ENCODE measurements around the gene STOM.
A peak's percentile ranks its signal among the peaks of the same experiment; 100 is the strongest.
"Not testable (repeated sequence)": the region's sequence is repeated elsewhere in the genome, so short reads cannot be mapped to it uniquely, and the experiment has no call there.

Gene STOM

DNA sequence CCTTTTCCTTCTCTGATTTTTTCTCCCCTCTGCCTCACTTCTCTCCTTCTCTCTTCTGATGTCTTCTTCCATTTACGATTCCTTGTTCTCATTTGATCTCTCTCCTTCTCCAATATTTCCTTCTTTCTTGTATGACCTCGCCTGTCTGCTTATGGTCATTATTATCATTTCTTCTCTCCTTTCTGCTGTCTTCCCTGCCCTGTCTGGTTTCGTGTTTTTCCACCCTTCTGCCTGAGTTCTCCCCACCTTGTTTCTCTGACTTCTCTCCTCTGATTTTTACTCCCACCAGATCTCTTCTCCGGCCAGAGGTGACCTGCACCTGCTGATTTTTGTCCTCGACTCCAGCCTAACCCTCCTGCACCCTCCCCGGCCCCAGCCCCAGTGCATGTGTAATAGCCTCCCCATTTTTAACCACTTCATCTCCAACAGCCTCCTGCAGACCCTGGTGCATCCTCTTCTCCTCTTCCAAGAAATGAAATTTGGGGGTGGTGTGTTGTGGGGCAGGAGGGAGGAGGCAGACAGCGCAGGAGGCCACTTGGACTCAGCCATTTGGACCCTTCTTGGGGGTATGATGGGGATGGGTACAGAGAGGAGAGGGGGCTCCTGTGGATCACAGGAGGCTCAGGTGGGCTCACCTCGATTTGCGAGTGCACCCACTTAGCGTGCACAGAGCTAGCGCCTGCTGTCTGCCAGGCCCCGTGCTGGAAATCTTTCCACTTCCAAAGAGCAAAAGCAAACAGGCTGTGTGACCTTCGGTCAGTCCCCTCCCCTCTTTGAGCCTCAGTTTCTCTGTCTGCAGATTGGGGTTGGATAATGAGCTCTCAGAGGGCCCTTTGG is 69.5 kb downstream of the STOM start:
- DNase-seq (ENCODE audit: low read depth), result no peak

DNA sequence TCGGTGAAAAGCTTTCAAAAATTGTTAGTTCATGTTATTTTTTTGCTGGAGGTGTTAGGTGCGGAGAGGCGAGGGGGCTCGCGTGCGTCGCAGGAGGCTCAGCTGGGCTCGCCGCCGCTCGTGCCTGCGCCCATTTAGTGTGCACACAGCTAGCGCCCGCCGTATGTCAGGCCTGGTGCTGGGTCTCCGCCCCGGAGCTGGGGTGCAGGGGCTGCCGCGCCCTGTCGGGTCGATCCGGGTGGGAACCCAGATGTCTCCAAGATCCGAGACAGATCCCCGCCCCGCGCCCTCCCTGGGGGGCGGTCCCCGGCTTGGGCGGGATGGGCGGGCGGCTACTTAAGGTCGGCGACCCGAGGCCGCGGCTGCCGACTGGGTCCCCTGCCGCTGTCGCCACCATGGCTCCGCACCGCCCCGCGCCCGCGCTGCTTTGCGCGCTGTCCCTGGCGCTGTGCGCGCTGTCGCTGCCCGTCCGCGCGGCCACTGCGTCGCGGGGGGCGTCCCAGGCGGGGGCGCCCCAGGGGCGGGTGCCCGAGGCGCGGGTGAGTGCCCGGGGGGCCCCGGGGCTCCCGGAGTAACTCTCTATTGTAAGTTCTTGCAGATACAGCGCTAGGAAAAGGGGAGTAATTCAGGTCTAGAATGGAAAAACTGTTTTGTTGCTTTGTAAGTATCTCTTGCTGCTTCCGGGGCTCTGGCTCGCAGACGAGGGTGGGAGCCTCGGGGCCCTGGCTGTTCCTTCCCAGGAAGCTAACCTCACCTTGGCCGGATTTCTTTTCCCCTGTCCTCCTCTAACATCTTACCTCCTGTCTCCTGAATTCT is 70.4 kb downstream of the STOM start:
- peak; percentile 17 for DNase-seq (ENCODE audit: low read depth)

DNA sequence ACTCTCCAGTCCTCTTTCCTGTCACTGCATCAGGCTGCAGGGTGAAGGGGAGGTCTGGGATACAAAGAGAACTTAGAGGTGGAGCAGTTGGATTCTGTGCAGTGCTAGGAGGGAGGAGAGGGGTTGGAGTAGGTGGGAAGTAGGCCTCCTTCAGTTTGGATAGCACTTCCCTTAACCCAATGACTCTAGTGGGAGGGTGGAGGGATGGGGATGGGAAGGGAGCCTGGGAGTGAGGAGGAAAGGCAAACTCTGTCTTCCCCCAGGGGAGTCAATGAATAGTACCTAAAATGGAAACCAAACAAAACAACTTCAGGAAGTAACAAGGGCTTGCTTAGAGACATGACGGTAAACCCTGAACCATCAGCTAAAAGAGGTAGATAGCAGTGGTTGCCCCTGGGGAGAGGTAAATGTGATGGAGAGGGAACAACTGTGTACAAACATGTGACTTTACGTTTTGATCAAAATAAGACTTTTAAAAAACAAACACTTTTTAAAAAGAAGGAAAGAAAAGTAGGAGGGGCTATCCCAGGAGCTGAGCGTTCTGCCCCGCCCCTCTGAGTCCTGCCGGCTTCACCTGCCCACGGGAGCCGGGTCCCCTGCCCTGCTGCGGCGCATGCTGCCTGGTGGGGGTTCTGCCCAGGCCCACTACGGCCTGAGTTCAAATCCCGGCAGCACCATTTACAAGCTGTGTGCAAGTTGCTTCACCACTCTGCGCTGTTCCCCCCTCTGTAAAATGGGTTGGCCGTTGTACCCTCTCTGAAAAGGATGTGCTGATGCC is 71.2 kb downstream of the STOM start:
- DNase-seq (ENCODE audit: low read depth), result no peak

DNA sequence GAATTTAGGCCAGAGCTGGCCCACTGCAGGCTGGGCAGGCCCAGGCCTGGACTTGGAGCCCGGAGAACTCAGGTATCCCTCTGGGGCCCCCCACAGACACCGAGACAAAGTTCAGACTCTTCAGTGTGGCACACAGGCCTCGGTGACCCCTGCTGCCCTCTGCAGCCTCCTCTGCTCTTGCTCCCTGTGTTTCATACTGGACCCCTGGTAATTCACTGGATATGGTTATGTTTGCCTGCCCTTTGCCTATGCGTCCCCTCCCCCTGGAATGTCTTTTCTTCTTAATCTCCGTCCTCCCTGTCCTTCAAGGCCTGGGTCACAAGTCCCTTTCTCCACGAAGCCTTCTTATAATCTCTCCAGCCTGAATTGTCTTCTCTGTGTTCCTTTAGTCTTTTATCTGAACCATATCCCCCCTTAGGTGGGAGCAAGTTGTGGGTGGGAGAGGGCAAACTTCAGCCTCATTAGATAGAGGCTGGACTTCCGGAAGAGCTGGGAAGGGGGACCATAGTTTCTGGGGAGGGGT is 72.0 kb downstream of the STOM start:
- no peak for DNase-seq (ENCODE audit: low read depth)

DNA sequence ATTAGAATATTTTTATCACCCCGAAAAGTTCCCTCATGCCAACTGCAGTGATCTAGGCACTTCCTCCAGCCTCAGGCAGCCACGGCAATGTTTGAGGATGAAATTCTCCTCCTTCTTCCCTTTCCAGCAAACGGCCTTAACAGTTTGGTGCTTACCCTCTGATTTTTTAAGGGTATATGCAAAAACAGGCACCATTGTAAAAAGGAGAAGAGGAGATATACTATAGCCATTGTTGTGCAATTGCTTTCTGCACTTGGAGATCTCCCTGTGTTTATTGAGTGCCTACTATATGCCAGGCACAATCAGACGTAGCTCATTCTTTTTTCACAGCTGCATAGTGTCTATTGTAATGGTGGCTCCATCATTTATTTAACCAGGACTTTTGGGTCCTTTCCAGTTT is 72.7 kb downstream of the STOM start:
- no peak for DNase-seq (ENCODE audit: low read depth)

DNA sequence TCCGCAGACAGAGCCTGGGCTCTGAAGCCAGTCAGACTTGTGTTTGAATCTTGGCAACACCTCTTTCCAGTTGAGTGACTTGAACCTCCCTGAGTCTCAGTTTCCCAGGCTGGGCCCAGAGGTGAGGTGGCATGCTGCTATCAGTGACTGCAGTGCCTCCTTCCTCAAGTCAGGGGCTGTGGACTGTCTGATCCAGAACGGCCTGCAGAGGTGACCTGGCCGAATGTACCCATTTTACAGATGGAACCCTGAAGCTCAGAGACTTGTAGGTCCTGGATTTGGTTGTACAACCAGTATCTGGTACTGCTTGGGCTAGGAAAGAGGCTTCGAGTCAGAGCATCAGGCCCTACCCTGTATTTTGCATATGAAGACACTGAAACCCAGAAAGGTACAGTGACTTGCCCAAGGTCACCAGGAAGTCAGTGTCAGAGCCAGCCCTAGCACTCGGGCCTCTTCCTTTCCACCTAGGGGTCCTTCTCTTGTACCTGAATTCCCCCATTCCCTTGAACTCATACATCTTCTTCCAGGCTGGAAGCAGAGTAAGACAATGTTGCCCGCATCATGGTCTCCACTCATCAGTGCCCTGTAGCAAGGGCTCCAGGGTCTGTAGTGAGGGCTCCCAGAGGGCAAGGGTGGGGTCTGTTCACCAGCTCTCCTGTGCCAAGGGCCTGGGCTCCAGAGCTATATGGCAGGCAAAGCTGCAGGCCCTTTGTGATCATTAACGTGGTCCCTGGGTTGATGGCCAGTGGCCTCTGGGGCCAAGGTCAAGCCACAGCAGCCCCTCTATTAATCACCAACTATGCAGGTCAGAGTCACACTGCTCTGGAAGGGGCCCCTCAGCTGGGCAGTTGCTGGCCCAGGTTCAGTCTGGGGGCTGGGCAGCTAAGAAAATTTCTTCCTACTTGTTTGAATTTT is 73.6 kb downstream of the STOM start:
- no peak for DNase-seq (ENCODE audit: low read depth)

DNA sequence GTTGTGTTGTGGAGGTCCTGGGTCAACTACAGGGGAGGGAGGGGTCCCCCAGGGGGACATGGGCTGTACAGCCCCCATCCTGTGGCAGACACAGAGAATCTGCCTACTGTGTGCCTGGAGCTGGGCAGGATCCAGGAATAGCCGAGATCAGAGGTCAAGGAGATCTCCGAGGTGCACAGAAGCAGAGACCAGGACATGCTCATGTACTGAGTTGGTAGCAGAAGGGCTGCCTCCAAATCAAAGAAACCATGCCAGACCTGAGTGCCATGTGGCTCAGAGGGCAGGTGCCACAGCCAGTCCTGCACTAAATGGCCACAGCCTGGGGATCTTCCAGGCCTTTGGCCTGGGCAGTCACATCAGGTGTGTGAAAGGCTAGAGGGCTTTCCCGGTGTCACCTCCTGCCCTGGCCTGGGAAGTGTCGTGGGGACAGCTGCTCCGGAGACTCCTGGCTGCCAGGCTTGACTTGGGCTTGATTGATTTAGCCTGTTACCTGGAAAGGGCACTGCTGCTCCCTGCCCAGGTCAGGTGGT is 74.3 kb downstream of the STOM start:
- no peak for DNase-seq (ENCODE audit: low read depth)

DNA sequence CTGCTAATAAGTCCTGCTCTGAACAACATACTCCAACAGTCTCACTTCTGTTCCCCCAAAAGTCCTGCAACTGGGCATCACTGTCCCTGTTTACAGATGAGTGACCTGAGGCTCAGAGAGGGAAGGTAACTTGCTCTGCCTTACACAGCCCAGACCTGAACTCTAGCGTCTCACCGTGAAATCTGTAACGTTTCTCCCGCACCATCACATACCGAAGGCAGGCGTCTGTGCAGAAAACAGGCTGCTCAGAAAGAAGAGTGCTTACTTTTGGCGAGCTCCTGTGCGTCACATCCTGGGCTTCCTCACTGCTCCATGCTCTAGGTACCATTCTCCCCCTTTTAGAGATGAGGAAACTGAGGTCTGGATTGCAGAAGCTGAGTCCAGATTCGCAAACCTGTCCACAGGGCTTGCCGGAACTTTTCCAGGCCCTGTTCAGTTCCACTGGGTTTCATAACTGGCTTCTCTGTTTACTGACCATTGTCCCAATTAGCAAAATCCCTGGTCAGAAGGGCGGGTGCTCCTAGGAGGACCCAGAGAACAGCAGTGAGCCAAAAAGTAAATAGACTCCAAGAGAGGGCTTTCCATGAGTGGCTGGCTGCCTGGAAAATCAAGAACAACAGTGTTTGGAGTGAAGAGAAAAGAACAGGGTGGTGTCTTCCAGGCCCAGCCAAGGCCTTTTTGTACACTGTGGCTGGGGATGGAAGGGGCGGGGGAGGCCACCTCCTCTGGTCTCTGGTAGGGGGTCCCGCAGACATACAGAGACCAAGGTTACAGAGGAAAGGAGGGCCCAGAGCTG is 75.0 kb downstream of the STOM start:
- DNase-seq (ENCODE audit: low read depth), result no peak

DNA sequence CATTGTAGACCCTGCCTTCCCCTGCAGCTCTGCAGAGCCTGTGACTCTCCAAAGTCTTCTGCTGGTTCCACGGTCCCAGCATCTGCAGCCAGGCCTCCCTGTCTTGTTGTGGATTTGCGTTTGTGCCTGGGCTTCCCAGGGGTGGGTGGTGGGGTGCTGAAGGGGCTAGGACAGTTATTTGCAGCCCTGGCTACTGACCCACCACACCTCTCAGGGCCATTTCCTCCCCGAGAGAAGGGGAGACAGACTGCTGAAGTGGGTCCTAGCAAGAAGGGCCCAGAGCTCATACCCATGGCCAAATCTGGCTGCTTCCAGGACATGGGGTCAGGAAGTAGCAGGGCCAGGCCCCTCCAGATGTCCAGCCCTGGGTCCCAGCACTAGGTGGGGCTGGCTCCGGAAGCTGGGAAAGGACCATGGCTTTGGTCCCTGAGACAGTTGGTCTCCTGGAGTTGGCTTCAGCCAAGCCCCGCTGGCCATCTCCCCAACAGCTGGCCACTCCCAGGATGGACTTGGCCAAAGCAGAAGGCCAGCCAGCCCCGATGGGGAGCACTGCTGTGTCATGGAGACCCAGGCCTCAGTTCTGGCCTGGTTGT is 75.8 kb downstream of the STOM start:
- DNase-seq (ENCODE audit: low read depth), result no peak

DNA sequence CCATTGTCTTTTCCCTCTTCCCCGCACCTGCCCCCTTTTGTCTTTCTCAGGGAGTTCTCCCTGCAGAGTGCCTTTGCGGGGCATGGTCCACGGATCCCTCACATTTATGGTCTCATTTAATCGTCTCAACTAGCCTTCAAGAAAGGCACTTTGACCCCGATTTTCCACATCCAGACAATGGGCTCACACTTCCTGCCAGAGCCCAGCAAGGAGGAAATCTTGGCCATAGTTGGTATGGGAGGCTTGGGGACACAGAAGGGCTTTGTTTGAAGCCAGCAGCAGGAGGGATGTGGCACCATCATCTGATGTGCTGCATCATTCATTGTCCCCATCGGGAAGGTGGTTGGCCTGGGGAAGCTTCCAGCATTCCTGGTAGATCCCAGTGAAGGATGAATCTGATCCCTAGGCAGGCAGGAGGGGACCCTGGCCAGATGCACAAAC is 77.2 kb downstream of the STOM start:
- DNase-seq (ENCODE audit: low read depth), result no peak

DNA sequence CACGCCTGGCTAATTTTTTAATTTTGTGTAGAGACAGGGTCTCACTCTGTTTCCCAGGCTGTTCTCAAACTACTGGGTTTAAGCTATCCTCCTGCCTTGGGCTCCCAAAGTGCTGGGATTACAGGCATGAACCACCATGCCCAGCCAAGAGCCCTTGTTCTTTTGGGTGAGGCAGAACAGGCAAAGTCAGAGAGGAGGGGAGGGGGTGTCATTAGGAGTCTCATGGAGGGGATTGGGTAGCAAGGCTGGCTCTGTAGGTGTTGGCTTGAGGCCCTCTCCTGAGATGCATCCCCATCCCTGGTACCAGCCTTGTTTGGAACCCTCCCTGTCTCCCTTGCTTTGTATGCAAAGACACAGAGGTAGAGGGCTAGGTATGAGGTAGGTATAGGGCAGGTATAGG is 78.0 kb downstream of the STOM start:
- no peak for DNase-seq (ENCODE audit: low read depth)

DNA sequence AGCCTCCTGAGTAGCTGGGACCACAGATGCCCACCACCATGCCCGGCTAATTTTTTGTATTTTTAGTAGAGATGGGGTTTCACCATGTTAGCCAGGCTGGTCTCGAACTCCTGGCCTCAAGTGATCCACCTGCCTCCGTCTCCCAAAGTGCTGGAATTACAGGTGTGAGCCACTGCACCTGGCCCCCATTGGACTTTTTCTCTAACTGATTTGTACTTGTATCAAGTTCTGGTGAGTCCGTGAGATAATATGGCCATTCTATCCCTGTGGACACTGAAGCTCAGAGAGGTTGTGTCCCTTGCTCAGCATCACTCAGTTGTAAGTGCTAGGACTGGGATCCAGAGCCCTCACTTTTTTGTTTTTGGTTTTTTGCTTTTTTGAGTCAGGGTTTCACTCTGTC is 78.5 kb downstream of the STOM start:
- DNase-seq (ENCODE audit: low read depth), result not testable (repeated sequence)

DNA sequence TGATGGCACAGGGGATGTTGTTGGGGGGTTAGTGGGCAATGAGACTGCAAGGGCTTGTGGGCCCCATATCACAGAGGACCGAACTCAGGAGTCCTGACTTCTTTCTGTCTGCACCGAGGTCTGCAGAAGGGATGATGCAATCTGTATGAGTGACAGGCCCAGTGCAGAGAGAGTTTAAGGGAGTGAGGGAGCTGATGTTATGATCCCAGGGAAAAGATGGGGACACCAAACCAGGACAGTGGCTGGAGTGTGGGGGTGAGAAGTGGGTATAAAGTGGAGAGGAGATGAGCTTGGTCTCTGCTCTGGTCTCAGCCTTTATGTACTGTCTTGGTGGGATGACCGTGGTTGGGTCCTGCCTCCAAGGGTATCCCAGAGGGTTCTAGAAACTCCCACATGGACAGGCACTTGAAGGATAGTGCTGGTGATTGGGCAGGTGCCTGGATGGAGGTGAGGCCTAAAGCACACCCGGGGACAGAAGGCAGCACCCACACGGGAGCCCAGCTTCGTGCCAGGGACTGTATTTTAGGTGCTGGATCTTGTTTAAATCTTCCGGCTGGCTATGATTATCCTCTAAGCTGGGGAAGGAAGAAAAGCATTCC is 80.2 kb downstream of the STOM start:
- no peak for DNase-seq (ENCODE audit: low read depth)

DNA sequence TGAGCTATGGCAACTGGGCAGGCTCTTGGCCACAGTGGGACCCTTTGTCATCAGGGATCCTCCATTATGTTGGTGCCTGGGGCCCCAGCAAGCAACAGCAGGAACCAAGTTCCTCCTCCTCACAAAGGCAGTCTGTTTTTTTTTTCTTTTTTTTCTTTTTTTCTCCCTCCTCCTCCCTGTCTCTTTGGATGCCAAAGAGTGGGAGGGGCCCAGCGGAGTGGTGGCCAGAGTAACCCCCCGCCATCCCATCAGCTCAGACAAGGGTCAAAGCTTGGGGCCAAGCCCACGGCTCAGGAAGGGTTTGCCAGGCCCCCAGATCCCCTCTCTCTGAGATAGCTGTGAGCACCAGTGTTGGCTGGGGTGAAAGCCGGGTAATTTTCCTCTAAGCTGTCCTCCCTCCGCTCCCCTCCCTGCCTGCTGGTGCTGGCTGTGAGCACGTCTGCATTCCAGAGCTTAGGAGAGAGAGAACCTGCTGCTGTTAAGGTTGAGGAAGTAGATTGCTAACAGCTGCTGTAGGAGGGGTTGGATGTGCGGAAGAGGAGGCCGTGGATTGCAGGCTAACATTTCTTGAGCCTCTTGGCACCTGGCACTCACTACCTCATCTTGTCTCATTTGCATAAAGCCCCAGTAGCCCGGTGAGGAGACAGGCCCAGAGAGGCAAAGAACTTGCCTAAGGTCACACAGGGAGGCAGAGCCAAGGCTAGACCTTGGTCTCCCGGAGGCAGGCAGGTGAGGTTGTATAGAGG is 80.9 kb downstream of the STOM start:
- DNase-seq (ENCODE audit: low read depth), result no peak
